ENCODE results near the gene CCDC57.
A peak's percentile ranks its signal among the peaks of the same experiment; 100 is the strongest.

The CCDC57 gene

GRCh38 chr17:82100502-82101298 lies 111.9 kb downstream of the CCDC57 start:
- no peak for DNase-seq (ENCODE audit: low read depth)
- H3K4me3 ChIP-seq (ENCODE audit: low read length), result no peak overlapping the region
- TF ChIP-seq CTCF (IDR thresholded peaks at IDR 0.05; ENCODE audit: insufficient read depth, low read depth, low read length, missing control alignments), result no peak

- TF ChIP-seq CTCF (IDR thresholded peaks at IDR 0.05; ENCODE audit: insufficient read depth, low read depth, low read length, missing control alignments), result no peak
- no peak for DNase-seq (ENCODE audit: low read depth)
- H3K4me3 ChIP-seq (ENCODE audit: low read length), result peak overlapping the region; percentile 46
These were observed 113.5 kb downstream of the CCDC57 start for GRCh38 chr17:82098939-82099763.

GRCh38 chr17:82098169-82098938 lies 114.3 kb downstream of the CCDC57 start, which contains the start of gene FASN:
TSS of gene FASN (minus strand) at chr17:82098236. CDS start at chr17:82096445, 1,791 bp downstream.
- H3K4me3 ChIP-seq (ENCODE audit: low read length), result peak within 1 kb of the TSS; percentile 72
- peak; percentile 31 for TF ChIP-seq CTCF (IDR thresholded peaks at IDR 0.05; ENCODE audit: insufficient read depth, low read depth, low read length, missing control alignments)
- peak; percentile 97 for DNase-seq (ENCODE audit: low read depth)

- TF ChIP-seq CTCF (IDR thresholded peaks at IDR 0.05; ENCODE audit: insufficient read depth, low read depth, low read length, missing control alignments), result no peak
- DNase-seq (ENCODE audit: low read depth), result no peak
- peak overlapping the region; percentile 72 for H3K4me3 ChIP-seq (ENCODE audit: low read length)
These were observed 114.8 kb downstream of the CCDC57 start for GRCh38 chr17:82097919-82098168.

GRCh38 chr17:82097184-82097918 lies 115.3 kb downstream of the CCDC57 start:
- DNase-seq (ENCODE audit: low read depth), result peak; percentile 35
- peak overlapping the region; percentile 72 for H3K4me3 ChIP-seq (ENCODE audit: low read length)
- TF ChIP-seq CTCF (IDR thresholded peaks at IDR 0.05; ENCODE audit: insufficient read depth, low read depth, low read length, missing control alignments), result no peak

- DNase-seq (ENCODE audit: low read depth), result no peak
- H3K4me3 ChIP-seq (ENCODE audit: low read length), result peak overlapping the region; percentile 72
- no peak for TF ChIP-seq CTCF (IDR thresholded peaks at IDR 0.05; ENCODE audit: insufficient read depth, low read depth, low read length, missing control alignments)
These were observed 115.9 kb downstream of the CCDC57 start for GRCh38 chr17:82096709-82097183.

Data from epithelial cell of esophagus (primary cell).